HEK293 (cell line): Measurements from ENCODE around the gene SYNGR4.

Experiments
- CTCF ChIA-PET: fragments of 350-600 bp; formaldehyde crosslinking; extraction: SDS; loops from one replicate; lab custom pipeline; 2021; ENCODE audit warnings: antibody characterized with exemption; lab: Yijun Ruan, JAX
- POLR2A ChIA-PET: fragments of 300-600 bp; formaldehyde crosslinking; extraction: SDS; loops from one replicate; lab custom pipeline; 2020; ENCODE audit warnings: antibody characterized with exemption, inconsistent platforms; lab: Yijun Ruan, JAX
- H3K27ac ChIP-seq: fragments of 200-500 bp; sonication (Bioruptor generic); 2 replicates; pipeline ENCODE4 v1.5.1; 2014; ENCODE audit warnings: low read depth, low read length, control low read depth, inconsistent platforms; ENCODE audit errors: extremely low read depth
- H3K36me3 ChIP-seq, 2 experiments: fragments of 200-500 bp in 1 of 2; sonication (Bioruptor generic) in 1 of 2; 1 replicate in 1 of 2; 2 replicates in 1 of 2; pipeline ENCODE4 v1.5.1; 2014 to 2017; ENCODE audit warnings: inconsistent platforms in 2 of 2, low read length in 2 of 2; ENCODE audit not compliant: control insufficient read depth in 2 of 2, insufficient read depth in 1 of 2
- H3K4me1 ChIP-seq: fragments of 200-500 bp; sonication (Bioruptor generic); 2 replicates; pipeline ENCODE4 v1.5.1; 2014; ENCODE audit warnings: mild to moderate bottlenecking, low read length, inconsistent platforms; ENCODE audit not compliant: control insufficient read depth, insufficient read depth
- H3K4me3 ChIP-seq: 2 replicates; pipeline ENCODE4 v1.5.1; 2011; ENCODE audit warnings: low read depth, mild to moderate bottlenecking, control low read depth, low read length, moderate library complexity
- H3K9me3 ChIP-seq: fragments of 200-500 bp; sonication (Bioruptor generic); 2 replicates; pipeline ENCODE4 v1.5.1; 2014; ENCODE audit warnings: low read depth, low read length, inconsistent platforms; ENCODE audit not compliant: control insufficient read depth, insufficient read depth
- BCL11B ChIP-seq: fragments of 450-650 bp; formaldehyde crosslinking; IDR thresholded peaks from 2 replicates; pipeline ENCODE4 v1.5.1; 2016; ENCODE audit warnings: low read depth, missing biosample characterization, missing genetic modification characterization
- CTCF ChIP-seq: fragments of 450-650 bp; formaldehyde crosslinking; IDR thresholded peaks from 2 replicates; pipeline ENCODE4 v1.5.1; 2016; ENCODE audit warnings: missing biosample characterization, missing genetic modification characterization
- GLI2 ChIP-seq: fragments of 450-650 bp; formaldehyde crosslinking; IDR thresholded peaks from 2 replicates; pipeline ENCODE4; 2017; ENCODE audit warnings: missing biosample characterization, missing genetic modification characterization, low read depth, borderline replicate concordance
- GLIS1 ChIP-seq: fragments of 450-650 bp; formaldehyde crosslinking; IDR thresholded peaks from 2 replicates; pipeline ENCODE4 v1.5.1; 2016; ENCODE audit warnings: missing biosample characterization, missing genetic modification characterization
- HIC1 ChIP-seq: fragments of 450-650 bp; formaldehyde crosslinking; IDR thresholded peaks from 2 replicates; pipeline ENCODE4 v1.5.1; 2016; ENCODE audit warnings: missing biosample characterization, missing genetic modification characterization
- KLF1 ChIP-seq: fragments of 450-650 bp; formaldehyde crosslinking; IDR thresholded peaks from 2 replicates; pipeline ENCODE4 v1.5.1; 2016; ENCODE audit warnings: missing biosample characterization, missing genetic modification characterization
- KLF8 ChIP-seq: fragments of 450-650 bp; formaldehyde crosslinking; IDR thresholded peaks from 2 replicates; pipeline ENCODE4 v1.5.1; 2016; ENCODE audit warnings: missing biosample characterization, missing genetic modification characterization
- OSR2 ChIP-seq: fragments of 450-650 bp; formaldehyde crosslinking; IDR thresholded peaks from 2 replicates; pipeline ENCODE4 v1.5.1; 2016; ENCODE audit warnings: missing biosample characterization, missing genetic modification characterization
- SCRT1 ChIP-seq: fragments of 450-650 bp; formaldehyde crosslinking; IDR thresholded peaks from 2 replicates; pipeline ENCODE4 v1.5.1; 2016; ENCODE audit warnings: missing biosample characterization, missing genetic modification characterization, borderline replicate concordance
- SP7 ChIP-seq: fragments of 450-650 bp; formaldehyde crosslinking; IDR thresholded peaks from 2 replicates; pipeline ENCODE4 v1.5.1; 2016; ENCODE audit warnings: missing biosample characterization, missing genetic modification characterization
- ZBTB1 ChIP-seq: fragments of 450-650 bp; formaldehyde crosslinking; IDR thresholded peaks from 2 replicates; pipeline ENCODE4 v1.5.1; 2016; ENCODE audit warnings: missing biosample characterization, missing genetic modification characterization
- ZBTB48 ChIP-seq: fragments of 450-650 bp; formaldehyde crosslinking; IDR thresholded peaks from 2 replicates; pipeline ENCODE4 v1.5.1; 2016; ENCODE audit warnings: missing biosample characterization, missing genetic modification characterization
- ZBTB7A ChIP-seq: fragments of 450-650 bp; formaldehyde crosslinking; IDR thresholded peaks from 2 replicates; pipeline ENCODE4 v1.5.1; 2016; ENCODE audit warnings: low read depth, missing biosample characterization, missing genetic modification characterization
- ZFP41 ChIP-seq: fragments of 450-650 bp; formaldehyde crosslinking; IDR thresholded peaks from 2 replicates; pipeline ENCODE4 v1.5.1; 2016; ENCODE audit warnings: missing biosample characterization, missing genetic modification characterization, borderline replicate concordance
- ZIC2 ChIP-seq: fragments of 450-650 bp; formaldehyde crosslinking; IDR thresholded peaks from 2 replicates; pipeline ENCODE4 v1.5.1; 2016; ENCODE audit warnings: missing biosample characterization, missing genetic modification characterization
- ZNF138 ChIP-seq: fragments of 450-650 bp; formaldehyde crosslinking; IDR thresholded peaks from 2 replicates; pipeline ENCODE4 v1.5.1; 2016; ENCODE audit warnings: missing biosample characterization, missing genetic modification characterization, borderline replicate concordance
- ZNF2 ChIP-seq: fragments of 450-650 bp; formaldehyde crosslinking; IDR thresholded peaks from 2 replicates; pipeline ENCODE4 v1.5.1; 2016; ENCODE audit warnings: missing biosample characterization, missing genetic modification characterization
- ZNF223 ChIP-seq: fragments of 450-650 bp; formaldehyde crosslinking; IDR thresholded peaks from 2 replicates; pipeline ENCODE4 v1.5.1; 2016; ENCODE audit warnings: missing biosample characterization, missing genetic modification characterization
- ZNF514 ChIP-seq: fragments of 450-650 bp; formaldehyde crosslinking; IDR thresholded peaks from 2 replicates; pipeline ENCODE4 v1.5.1; 2016; ENCODE audit warnings: missing biosample characterization, missing genetic modification characterization
- ZNF623 ChIP-seq: fragments of 450-650 bp; formaldehyde crosslinking; IDR thresholded peaks from 2 replicates; pipeline ENCODE4 v1.5.1; 2016; ENCODE audit warnings: missing biosample characterization, missing genetic modification characterization
- ZNF629 ChIP-seq: fragments of 450-650 bp; formaldehyde crosslinking; IDR thresholded peaks from 2 replicates; pipeline ENCODE4 v1.5.1; 2017; ENCODE audit warnings: missing biosample characterization, missing genetic modification characterization
- ZNF791 ChIP-seq: fragments of 450-650 bp; formaldehyde crosslinking; IDR thresholded peaks from 2 replicates; pipeline ENCODE4 v1.5.1; 2016; ENCODE audit warnings: missing biosample characterization, missing genetic modification characterization
- ZNF792 ChIP-seq: fragments of 450-650 bp; formaldehyde crosslinking; IDR thresholded peaks from 2 replicates; pipeline ENCODE4 v1.5.1; 2016; ENCODE audit warnings: missing biosample characterization, missing genetic modification characterization
- ZSCAN5A ChIP-seq: fragments of 450-650 bp; formaldehyde crosslinking; IDR thresholded peaks from 2 replicates; pipeline ENCODE4 v1.5.1; 2016; ENCODE audit warnings: missing biosample characterization, missing genetic modification characterization
- TF ChIP-seq, protein P1 (sequence below): fragments of 450-650 bp; formaldehyde crosslinking; IDR thresholded peaks from 2 replicates; pipeline ENCODE4 v1.5.1; 2016; ENCODE audit warnings: missing biosample characterization, missing genetic modification characterization, borderline replicate concordance
- TF ChIP-seq, protein P2 (sequence below): fragments of 450-650 bp; formaldehyde crosslinking; IDR thresholded peaks from 2 replicates; pipeline ENCODE4 v1.5.1; 2016; ENCODE audit warnings: missing biosample characterization, missing genetic modification characterization

The SYNGR4 gene

GRCh38 chr19:48390188-48391099, 26.3 kb downstream of the SYNGR4 start (continued):
- TF ChIP-seq ZNF792 (no peak), ZNF623 (tag by site-specific recombination) (no peak), ZFP41 (tag by site-specific recombination) (peak; percentile 72; the same call in 1 of the 2 replicates), CTCF (peak; percentile 97), ZNF223 (tag by site-specific recombination) (no peak), ZNF629 (tag by site-specific recombination) (peak; percentile 46; the same call in 1 of the 2 replicates), SCRT1 (tag by site-specific recombination) (no peak), OSR2 (tag by site-specific recombination) (no peak), GLIS1 (peak; percentile 22; the same call in 1 of the 2 replicates), ZBTB1 (tag by site-specific recombination) (no peak), BCL11B (peak; percentile 86; the same call in 1 of the 2 replicates), ZNF514 (no peak)
- TF ChIP-seq, protein P1, sequence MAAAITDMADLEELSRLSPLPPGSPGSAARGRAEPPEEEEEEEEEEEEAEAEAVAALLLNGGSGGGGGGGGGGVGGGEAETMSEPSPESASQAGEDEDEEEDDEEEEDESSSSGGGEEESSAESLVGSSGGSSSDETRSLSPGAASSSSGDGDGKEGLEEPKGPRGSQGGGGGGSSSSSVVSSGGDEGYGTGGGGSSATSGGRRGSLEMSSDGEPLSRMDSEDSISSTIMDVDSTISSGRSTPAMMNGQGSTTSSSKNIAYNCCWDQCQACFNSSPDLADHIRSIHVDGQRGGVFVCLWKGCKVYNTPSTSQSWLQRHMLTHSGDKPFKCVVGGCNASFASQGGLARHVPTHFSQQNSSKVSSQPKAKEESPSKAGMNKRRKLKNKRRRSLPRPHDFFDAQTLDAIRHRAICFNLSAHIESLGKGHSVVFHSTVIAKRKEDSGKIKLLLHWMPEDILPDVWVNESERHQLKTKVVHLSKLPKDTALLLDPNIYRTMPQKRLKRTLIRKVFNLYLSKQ (tag by site-specific recombination), result no peak
- TF ChIP-seq, protein P2, sequence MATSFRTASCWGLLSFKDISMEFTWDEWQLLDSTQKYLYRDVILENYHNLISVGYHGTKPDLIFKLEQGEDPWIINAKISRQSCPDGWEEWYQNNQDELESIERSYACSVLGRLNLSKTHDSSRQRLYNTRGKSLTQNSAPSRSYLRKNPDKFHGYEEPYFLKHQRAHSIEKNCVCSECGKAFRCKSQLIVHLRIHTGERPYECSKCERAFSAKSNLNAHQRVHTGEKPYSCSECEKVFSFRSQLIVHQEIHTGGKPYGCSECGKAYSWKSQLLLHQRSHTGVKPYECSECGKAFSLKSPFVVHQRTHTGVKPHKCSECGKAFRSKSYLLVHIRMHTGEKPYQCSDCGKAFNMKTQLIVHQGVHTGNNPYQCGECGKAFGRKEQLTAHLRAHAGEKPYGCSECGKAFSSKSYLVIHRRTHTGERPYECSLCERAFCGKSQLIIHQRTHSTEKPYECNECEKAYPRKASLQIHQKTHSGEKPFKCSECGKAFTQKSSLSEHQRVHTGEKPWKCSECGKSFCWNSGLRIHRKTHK (tag by site-specific recombination), result no peak

DNA sequence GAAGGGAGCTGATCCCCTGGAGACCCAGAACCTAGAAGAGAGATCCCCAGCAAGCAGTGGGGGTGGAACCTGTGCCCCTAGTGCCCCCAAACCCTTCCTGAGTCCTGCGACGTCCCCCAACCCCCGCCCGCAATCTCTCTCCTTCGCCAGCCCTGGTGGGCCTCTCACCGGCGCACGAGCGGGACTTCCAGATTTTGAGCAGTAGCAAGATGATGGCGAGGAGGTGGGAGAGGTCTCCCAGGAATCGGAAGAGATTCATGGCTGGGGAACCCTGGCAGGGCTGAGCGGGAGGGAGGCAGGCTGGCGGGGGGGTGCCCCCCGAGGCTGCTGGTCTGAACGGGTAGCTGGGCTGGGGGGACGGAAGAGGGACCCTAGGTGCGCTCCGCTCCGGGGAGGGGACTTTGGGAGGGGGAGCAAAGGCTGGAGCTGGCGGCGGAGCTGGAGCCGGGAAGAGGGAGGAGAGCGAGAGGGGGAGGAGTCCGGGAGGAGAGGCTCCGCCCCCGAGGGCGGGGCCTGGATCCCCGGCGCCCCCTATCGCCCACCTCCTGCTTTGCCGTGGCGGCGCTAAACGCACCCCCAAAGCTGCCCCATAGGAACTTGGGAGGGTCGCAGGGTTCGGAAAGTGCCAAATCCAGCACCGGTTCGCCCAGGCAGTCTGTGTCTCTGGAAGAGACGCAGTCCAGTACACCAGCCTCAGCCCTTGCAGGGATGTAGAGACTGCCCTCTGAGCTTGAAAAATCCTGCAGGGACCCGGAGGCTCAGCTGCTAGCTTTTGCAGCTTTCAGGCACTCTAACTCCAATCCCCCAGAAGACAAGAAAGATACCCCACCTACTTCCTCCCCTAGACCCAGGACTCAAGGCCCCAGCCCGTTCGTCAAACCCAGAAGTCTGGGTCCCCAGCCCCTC, 27.2 kb downstream of the SYNGR4 start, which contains the start of gene KDELR1:
KDELR1 (minus strand) TSS at position 452 of the 906 bp plus-strand sequence; CDS start at position 259, 193 bp downstream.
- ChIA-PET CTCF (interaction anchor here (0.6 to 3.4 kb wide), 58 partner anchors 10 to 1522 kb away, joined by 3 to 69 read pairs (median 4); partner anchors contain the start of genes GRWD1, SYNGR4 and TMEM143), POLR2A (interaction anchor here (0.5 to 1.9 kb wide), 26 partner anchors 9 to 1282 kb away, joined by 3 to 42 read pairs (median 4); partner anchors contain the start of genes CARD8, EMP3, RPL18 and SPHK2)
- Histone ChIP-seq H3K4me3 (peak within 1 kb of the TSS; percentile 86), H3K9me3 (no peaks in the 10 kb centered on the region), H3K4me1 (peaks cover 10% of the 10 kb centered on the region), H3K27ac (peak within 1 kb of the TSS; percentile 94), H3K36me3 (peaks cover 32 to 33% of the 10 kb centered on the region in 2 experiments)
- TF ChIP-seq KLF1 (tag by site-specific recombination), result peak; percentile 11; the same call in 1 of the 2 replicates
- no peak for TF ChIP-seq ZBTB48
- TF ChIP-seq GLI2 (tag by site-specific recombination), result no peak
- peak; percentile 85 for TF ChIP-seq KLF8 (tag by site-specific recombination)
- no peak for TF ChIP-seq ZSCAN5A (tag by site-specific recombination)
- no peak for TF ChIP-seq ZNF2 (tag by site-specific recombination)
- no peak for TF ChIP-seq OSR2 (tag by site-specific recombination)
- TF ChIP-seq ZBTB7A (tag by site-specific recombination), result no peak; the same call in 1 of the 2 replicates
- no peak for TF ChIP-seq HIC1 (tag by site-specific recombination)
- no peak for TF ChIP-seq ZNF791 (tag by site-specific recombination)
- TF ChIP-seq SP7 (tag by site-specific recombination), result peak; percentile 12; the same call in 1 of the 2 replicates
- TF ChIP-seq ZNF138 (tag by site-specific recombination), result no peak
- TF ChIP-seq ZIC2, result peak; percentile 43
